ENCODE measurements around the gene RBM44. TPM values are rescaled to one million over a fixed set of nuclear protein-coding genes. Genes with fewer than 3 reads are reported as not detected.

The RBM44 gene
- total RNA-seq, 1 experiment from 2014 or later: 0.95 TPM

- H3K9me3 ChIP-seq (ENCODE audit: low read depth, low read length, poor library complexity, severe bottlenecking): no peaks in the 10 kb centered on the region
- BruUV-seq (replicated peaks): no TSS peak
- ChIA-PET POLR2A (ENCODE audit: low non-redundant PET) (interaction anchor here (0.7 kb wide), 1 partner anchor 162 kb away, joined by 16 read pairs; no protein-coding TSS in a partner anchor), CTCF (no interaction called here)
- H3K27me3 ChIP-seq (replicated peaks; ENCODE audit: insufficient read depth, low read depth, low read length, poor library complexity): no peaks in the 10 kb centered on the region
- H3K4me3 ChIP-seq (ENCODE audit: low read depth, low read length, poor library complexity, severe bottlenecking): no peak overlapping the region
- intact Hi-C loops (cut with micrococcal nuclease; ENCODE audit: unreplicated experiment): no loop called here
- no peak for DNase-seq (ENCODE audit: low spot score)
- no peak overlapping the region for H3K27ac ChIP-seq (ENCODE audit: low read depth, low read length, poor library complexity, severe bottlenecking)
- no peaks in the 10 kb centered on the region for H3K36me3 ChIP-seq (ENCODE audit: insufficient read depth, low read length, poor library complexity, severe bottlenecking)
- TF ChIP-seq EZH2 (IDR thresholded peaks at IDR 0.05; ENCODE audit: borderline replicate concordance, low read depth, low read length, poor library complexity, severe bottlenecking): no peak
- TF ChIP-seq, protein P1, sequence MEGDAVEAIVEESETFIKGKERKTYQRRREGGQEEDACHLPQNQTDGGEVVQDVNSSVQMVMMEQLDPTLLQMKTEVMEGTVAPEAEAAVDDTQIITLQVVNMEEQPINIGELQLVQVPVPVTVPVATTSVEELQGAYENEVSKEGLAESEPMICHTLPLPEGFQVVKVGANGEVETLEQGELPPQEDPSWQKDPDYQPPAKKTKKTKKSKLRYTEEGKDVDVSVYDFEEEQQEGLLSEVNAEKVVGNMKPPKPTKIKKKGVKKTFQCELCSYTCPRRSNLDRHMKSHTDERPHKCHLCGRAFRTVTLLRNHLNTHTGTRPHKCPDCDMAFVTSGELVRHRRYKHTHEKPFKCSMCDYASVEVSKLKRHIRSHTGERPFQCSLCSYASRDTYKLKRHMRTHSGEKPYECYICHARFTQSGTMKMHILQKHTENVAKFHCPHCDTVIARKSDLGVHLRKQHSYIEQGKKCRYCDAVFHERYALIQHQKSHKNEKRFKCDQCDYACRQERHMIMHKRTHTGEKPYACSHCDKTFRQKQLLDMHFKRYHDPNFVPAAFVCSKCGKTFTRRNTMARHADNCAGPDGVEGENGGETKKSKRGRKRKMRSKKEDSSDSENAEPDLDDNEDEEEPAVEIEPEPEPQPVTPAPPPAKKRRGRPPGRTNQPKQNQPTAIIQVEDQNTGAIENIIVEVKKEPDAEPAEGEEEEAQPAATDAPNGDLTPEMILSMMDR (conservative IDR thresholded peaks at IDR 0.05; ENCODE audit: low read depth, low read length): no peak
- peaks cover 7% of the 10 kb centered on the region for H3K4me1 ChIP-seq (ENCODE audit: insufficient read depth, low read length, poor library complexity, severe bottlenecking)
Observed at GRCh38 chr2:237863689-237864443, 65.3 kb downstream of the RBM44 start.

DNA sequence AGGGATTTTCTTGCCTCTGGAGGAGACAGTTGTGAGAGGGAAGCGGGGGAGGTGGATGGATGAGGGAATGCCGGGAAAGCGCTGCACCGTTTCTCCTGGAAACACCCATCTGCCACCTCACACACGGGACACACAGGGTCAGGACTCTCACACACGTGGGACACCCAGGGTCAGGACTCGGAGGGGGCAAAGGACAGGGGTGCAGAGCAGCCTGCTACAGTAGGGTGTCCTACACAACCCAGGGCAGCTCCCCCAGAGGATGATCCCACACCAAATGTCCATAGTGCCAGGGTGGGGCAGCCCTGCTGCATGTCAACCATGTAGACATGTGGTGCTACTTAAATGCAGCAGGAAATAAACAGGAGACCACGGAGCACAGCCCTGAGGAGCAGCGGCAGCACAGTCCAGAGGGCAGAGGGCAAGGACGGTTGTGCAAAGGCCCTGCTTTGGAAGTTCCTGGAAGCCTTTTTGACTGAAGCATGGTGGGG is 65.9 kb downstream of the RBM44 start:
- POLR2A ChIA-PET (ENCODE audit: low non-redundant PET): interaction anchor here (0.7 kb wide), 1 partner anchor 162 kb away, joined by 16 read pairs; no protein-coding TSS in a partner anchor
- CTCF ChIA-PET: no interaction called here
- BruUV-seq (replicated peaks): no TSS peak
- Histone ChIP-seq H3K36me3 (ENCODE audit: insufficient read depth, low read length, poor library complexity, severe bottlenecking) (no peaks in the 10 kb centered on the region), H3K4me3 (ENCODE audit: low read depth, low read length, poor library complexity, severe bottlenecking) (no peak overlapping the region), H3K27ac (ENCODE audit: low read depth, low read length, poor library complexity, severe bottlenecking) (no peak overlapping the region), H3K9me3 (ENCODE audit: low read depth, low read length, poor library complexity, severe bottlenecking) (no peaks in the 10 kb centered on the region), H3K27me3 (replicated peaks; ENCODE audit: insufficient read depth, low read depth, low read length, poor library complexity) (no peaks in the 10 kb centered on the region), H3K4me1 (ENCODE audit: insufficient read depth, low read length, poor library complexity, severe bottlenecking) (peaks cover 4% of the 10 kb centered on the region)
- no peak for TF ChIP-seq EZH2 (IDR thresholded peaks at IDR 0.05; ENCODE audit: borderline replicate concordance, low read depth, low read length, poor library complexity, severe bottlenecking)
- TF ChIP-seq, protein P1 (conservative IDR thresholded peaks at IDR 0.05; ENCODE audit: low read depth, low read length): no peak
- intact Hi-C loops (cut with micrococcal nuclease; ENCODE audit: unreplicated experiment): no loop called here
- no peak for DNase-seq (ENCODE audit: low spot score)

- TF ChIP-seq EZH2 (IDR thresholded peaks at IDR 0.05; ENCODE audit: borderline replicate concordance, low read depth, low read length, poor library complexity, severe bottlenecking): no peak
- TF ChIP-seq, protein P1 (conservative IDR thresholded peaks at IDR 0.05; ENCODE audit: low read depth, low read length): no peak
- Histone ChIP-seq H3K9me3 (ENCODE audit: low read depth, low read length, poor library complexity, severe bottlenecking) (no peaks in the 10 kb centered on the region), H3K36me3 (ENCODE audit: insufficient read depth, low read length, poor library complexity, severe bottlenecking) (no peaks in the 10 kb centered on the region), H3K27ac (ENCODE audit: low read depth, low read length, poor library complexity, severe bottlenecking) (no peak overlapping the region), H3K27me3 (replicated peaks; ENCODE audit: insufficient read depth, low read depth, low read length, poor library complexity) (no peaks in the 10 kb centered on the region), H3K4me1 (ENCODE audit: insufficient read depth, low read length, poor library complexity, severe bottlenecking) (peaks cover 4% of the 10 kb centered on the region), H3K4me3 (ENCODE audit: low read depth, low read length, poor library complexity, severe bottlenecking) (no peak overlapping the region)
- no TSS peak for BruUV-seq (replicated peaks)
- CTCF ChIA-PET: no interaction called here
- intact Hi-C loops (cut with micrococcal nuclease; ENCODE audit: unreplicated experiment): no loop called here
- no peak for DNase-seq (ENCODE audit: low spot score)
- POLR2A ChIA-PET (ENCODE audit: low non-redundant PET): no interaction called here
Observed at GRCh38 chr2:237864940-237865622, 66.5 kb downstream of the RBM44 start.
